ENCODE measurements around the gene FYN. TPM values are rescaled to one million over a fixed set of nuclear protein-coding genes. Genes with fewer than 3 reads are reported as not detected.

Gene FYN
- total RNA-seq, 1 experiment from 2014 or later: 34.3 TPM

DNA sequence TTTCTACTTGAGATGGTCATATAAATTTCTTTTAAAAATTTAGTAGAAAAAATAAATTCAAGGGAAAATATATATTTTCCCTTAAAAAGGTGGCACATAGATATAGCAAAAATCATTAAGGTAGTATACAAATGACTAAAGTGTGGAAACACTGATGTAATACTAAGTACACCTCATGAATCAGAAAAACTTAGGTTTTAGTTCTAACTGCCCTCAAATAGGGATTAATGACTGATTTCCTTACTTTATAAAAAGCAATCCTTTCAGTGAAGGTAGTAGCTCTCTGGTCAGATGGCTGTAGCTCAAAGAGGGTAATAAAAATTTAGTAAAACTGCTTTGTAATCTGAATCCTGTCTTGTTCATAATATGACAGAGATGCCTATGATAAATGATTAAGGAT lies 63.5 kb downstream of the FYN start:
- ChIA-PET POLR2A (ENCODE audit: low non-redundant PET) (no interaction called here), CTCF (no interaction called here)
- Histone ChIP-seq H3K4me1 (ENCODE audit: insufficient read depth, low read length, poor library complexity, severe bottlenecking) (peaks cover 6% of the 10 kb centered on the region), H3K4me3 (ENCODE audit: low read depth, low read length, poor library complexity, severe bottlenecking) (no peak overlapping the region), H3K27ac (ENCODE audit: low read depth, low read length, poor library complexity, severe bottlenecking) (no peak overlapping the region), H3K36me3 (ENCODE audit: insufficient read depth, low read length, poor library complexity, severe bottlenecking) (no peaks in the 10 kb centered on the region), H3K27me3 (replicated peaks; ENCODE audit: insufficient read depth, low read depth, low read length, poor library complexity) (no peaks in the 10 kb centered on the region), H3K9me3 (ENCODE audit: low read depth, low read length, poor library complexity, severe bottlenecking) (no peaks in the 10 kb centered on the region)
- no peak for DNase-seq (ENCODE audit: low spot score)
- intact Hi-C loops (cut with micrococcal nuclease; ENCODE audit: unreplicated experiment): no loop called here
- no TSS peak for BruUV-seq (replicated peaks)
- TF ChIP-seq CTCF (conservative IDR thresholded peaks at IDR 0.05; ENCODE audit: low read depth, low read length) (no peak), EZH2 (IDR thresholded peaks at IDR 0.05; ENCODE audit: borderline replicate concordance, low read depth, low read length, poor library complexity, severe bottlenecking) (no peak)

GRCh38 chr6:111809264-111809663 lies 64.0 kb downstream of the FYN start:
- H3K36me3 ChIP-seq (ENCODE audit: insufficient read depth, low read length, poor library complexity, severe bottlenecking): no peaks in the 10 kb centered on the region
- intact Hi-C loops (cut with micrococcal nuclease; ENCODE audit: unreplicated experiment): no loop called here
- no peak for TF ChIP-seq EZH2 (IDR thresholded peaks at IDR 0.05; ENCODE audit: borderline replicate concordance, low read depth, low read length, poor library complexity, severe bottlenecking)
- TF ChIP-seq CTCF (conservative IDR thresholded peaks at IDR 0.05; ENCODE audit: low read depth, low read length): no peak
- H3K4me3 ChIP-seq (ENCODE audit: low read depth, low read length, poor library complexity, severe bottlenecking): no peak overlapping the region
- H3K27me3 ChIP-seq (replicated peaks; ENCODE audit: insufficient read depth, low read depth, low read length, poor library complexity): no peaks in the 10 kb centered on the region
- no peak overlapping the region for H3K27ac ChIP-seq (ENCODE audit: low read depth, low read length, poor library complexity, severe bottlenecking)
- CTCF ChIA-PET: no interaction called here
- POLR2A ChIA-PET (ENCODE audit: low non-redundant PET): no interaction called here
- BruUV-seq (replicated peaks): no TSS peak
- no peaks in the 10 kb centered on the region for H3K9me3 ChIP-seq (ENCODE audit: low read depth, low read length, poor library complexity, severe bottlenecking)
- no peak for DNase-seq (ENCODE audit: low spot score)
- peaks cover 6% of the 10 kb centered on the region for H3K4me1 ChIP-seq (ENCODE audit: insufficient read depth, low read length, poor library complexity, severe bottlenecking)

DNA sequence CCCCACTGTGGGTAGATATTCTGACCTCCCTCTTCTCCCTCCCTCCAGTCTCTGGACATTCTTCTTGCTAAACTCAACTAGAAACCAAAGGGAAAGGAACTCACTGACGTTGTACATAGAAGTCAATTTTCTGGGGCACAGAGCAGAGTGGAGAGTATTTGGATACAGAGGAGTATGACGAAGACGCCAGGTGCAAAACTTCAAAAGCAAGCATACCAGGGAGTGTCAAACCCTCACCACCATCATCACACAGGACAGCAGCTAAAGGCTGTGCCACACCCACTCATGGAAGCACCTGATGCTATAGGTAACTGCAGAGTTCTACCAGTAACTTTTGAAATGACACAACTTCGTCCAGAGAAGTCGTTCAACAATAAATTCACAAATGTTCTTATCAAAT lies 64.8 kb downstream of the FYN start:
- ChIA-PET CTCF (no interaction called here), POLR2A (ENCODE audit: low non-redundant PET) (no interaction called here)
- no TSS peak for BruUV-seq (replicated peaks)
- TF ChIP-seq EZH2 (IDR thresholded peaks at IDR 0.05; ENCODE audit: borderline replicate concordance, low read depth, low read length, poor library complexity, severe bottlenecking) (no peak), CTCF (conservative IDR thresholded peaks at IDR 0.05; ENCODE audit: low read depth, low read length) (no peak)
- peaks cover 6% of the 10 kb centered on the region for H3K4me1 ChIP-seq (ENCODE audit: insufficient read depth, low read length, poor library complexity, severe bottlenecking)
- intact Hi-C loops (cut with micrococcal nuclease; ENCODE audit: unreplicated experiment): no loop called here
- DNase-seq (ENCODE audit: low spot score): no peak
- H3K4me3 ChIP-seq (ENCODE audit: low read depth, low read length, poor library complexity, severe bottlenecking): no peak overlapping the region
- H3K27ac ChIP-seq (ENCODE audit: low read depth, low read length, poor library complexity, severe bottlenecking): no peak overlapping the region
- H3K36me3 ChIP-seq (ENCODE audit: insufficient read depth, low read length, poor library complexity, severe bottlenecking): no peaks in the 10 kb centered on the region
- no peaks in the 10 kb centered on the region for H3K27me3 ChIP-seq (replicated peaks; ENCODE audit: insufficient read depth, low read depth, low read length, poor library complexity)
- no peaks in the 10 kb centered on the region for H3K9me3 ChIP-seq (ENCODE audit: low read depth, low read length, poor library complexity, severe bottlenecking)
